Gastrocnemius medialis (tissue), 4 donors: ENCODE results near the gene PRICKLE2. TPM values are rescaled to one million over a fixed set of nuclear protein-coding genes. Genes with fewer than 3 reads are reported as not detected.
"Not testable (repeated sequence)": the region's sequence is repeated elsewhere in the genome, so short reads cannot be mapped to it uniquely, and the experiment has no call there.

Experiments used
- ATAC-seq, 2 donors: fragments of 150-250 bp; one replicate each; pipeline ENCODE4 v1.9.1; 2016
- DNase-seq, 2 donors: peaks; one replicate each; pipeline ENCODE4 v3.0.0-alpha.2; 2019
- H3K27ac ChIP-seq, 4 donors: fragments of 200-600 bp; sonication (generic); 1 replicate in 1 of 4; 2 replicates in 3 of 4; pipeline ENCODE4 v1.5.1; 2016 to 2018; ENCODE audit warnings: mild to moderate bottlenecking in 2 of 4, moderate library complexity in 1 of 4
- H3K27me3 ChIP-seq, 3 donors: fragments of 200-600 bp; sonication (generic) in 2 of 3; 1 replicate in 1 of 3; 2 replicates in 2 of 3; pipeline versions ENCODE4 v1.5.1 to v1.6.0; 2016 to 2019; ENCODE audit warnings: mild to moderate bottlenecking in 1 of 3, moderate library complexity in 1 of 3
- H3K36me3 ChIP-seq, 2 donors: fragments of 200-600 bp; sonication (generic) in 1 of 2; one replicate each; pipeline ENCODE4 v1.5.1; 2017 to 2018
- H3K4me1 ChIP-seq, 2 donors: fragments of 200-600 bp; sonication (generic) in 1 of 2; one replicate each; pipeline ENCODE4 v1.5.1; 2016 to 2017; ENCODE audit warnings: mild to moderate bottlenecking in 2 of 2
- H3K4me3 ChIP-seq, 4 donors: fragments of 200-600 bp; sonication (generic) in 3 of 4; 1 replicate in 1 of 4; 2 replicates in 3 of 4; pipeline ENCODE4 v1.5.1; 2016 to 2019; ENCODE audit warnings: mild to moderate bottlenecking in 2 of 4
- H3K9me3 ChIP-seq, 3 donors: fragments of 200-600 bp; sonication (generic) in 2 of 3; 1 replicate in 1 of 3; 2 replicates in 2 of 3; pipeline ENCODE4 v1.5.1; 2016 to 2019
- POLR2A ChIP-seq, 2 donors: fragments of 450-650 bp; IDR thresholded peaks; one replicate each; pipeline ENCODE4 v1.6.1; 2017; ENCODE audit warnings: antibody characterized with exemption in 2 of 2, mild to moderate bottlenecking in 2 of 2, moderate library complexity in 2 of 2
- in situ Hi-C, 4 donors: fragments of 200-750 bp; cut with MboI; loops; one replicate each; pipeline versions ENCODE4 v1.15.0 to v1.8.0; 2017; ENCODE audit warnings: low sequenced_read_pairs in 4 of 4
- intact Hi-C: fragments of 100-400 bp; cut with DNase I; formaldehyde crosslinking; loops from one replicate; pipeline ENCODE4 v1.15.1; 2023; ENCODE audit warnings: low total_unique reads
- total RNA-seq, 4 donors: library from RNA; depleted of rRNA; stranded (reverse); fragments of >200 nt; gene quantifications; one replicate each; pipeline versions ENCODE4 v1.1.0 to v1.2.3, GENCODE V29; 2016
- TF ChIP-seq, protein P1 (sequence below), 5 experiments: fragments of 450-650 bp in 3 of 5; fragments of 200-600 bp in 2 of 5; sonication (generic) in 2 of 5; IDR thresholded peaks in 4 of 5; conservative IDR thresholded peaks in 1 of 5; 1 replicate in 4 of 5; 2 replicates in 1 of 5; pipeline ENCODE4 v1.5.1; 2016 to 2019; ENCODE audit warnings: antibody characterized with exemption in 5 of 5, mild to moderate bottlenecking in 3 of 5, moderate library complexity in 3 of 5

PRICKLE2 gene
- total RNA-seq, 4 donors from 2014 or later: 3.6 to 6.7 (median 4.6) TPM

DNA sequence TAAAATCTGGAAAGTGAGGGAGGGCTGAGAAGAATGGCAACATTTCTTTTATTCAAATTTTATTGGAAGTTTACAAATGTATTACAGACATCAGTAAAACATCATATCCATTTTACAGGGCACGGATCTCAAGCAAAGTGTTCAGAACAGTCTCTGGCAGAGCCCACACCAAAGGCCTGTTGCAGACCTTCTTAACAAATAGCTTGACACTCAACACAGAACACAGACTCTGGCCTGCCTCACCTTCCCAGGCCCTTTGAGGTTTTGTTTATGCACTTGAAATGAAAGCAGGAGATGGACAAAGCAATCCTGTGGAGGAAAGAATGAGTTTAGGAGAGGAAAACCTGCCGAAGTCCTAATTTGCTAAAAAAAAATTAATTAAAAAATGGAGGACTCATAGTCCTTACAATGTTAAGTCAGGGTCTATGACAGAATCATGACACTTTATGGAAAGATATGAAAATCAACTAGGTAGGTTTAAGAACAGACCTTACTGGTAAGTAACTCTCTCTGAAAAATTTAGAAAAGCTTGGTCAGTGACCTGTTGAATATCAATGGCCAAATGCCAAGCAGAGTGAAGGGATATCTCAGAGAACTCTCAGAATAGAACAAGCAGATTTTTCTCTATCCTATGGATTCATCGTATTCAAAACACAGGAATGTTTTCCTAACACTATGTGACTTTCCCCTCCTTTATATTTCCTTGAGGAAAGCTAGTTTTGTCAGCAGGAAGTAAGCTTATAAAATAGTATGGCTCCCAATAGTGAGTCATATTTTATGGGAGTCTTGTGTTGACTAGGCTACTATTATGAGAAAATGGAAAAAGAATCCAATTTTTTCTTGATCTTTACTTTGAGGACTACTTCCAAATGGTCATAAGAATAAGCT, 131.2 kb downstream of the PRICKLE2 start:
- no peak for ATAC-seq
- in situ Hi-C loops: no loop called here

DNA sequence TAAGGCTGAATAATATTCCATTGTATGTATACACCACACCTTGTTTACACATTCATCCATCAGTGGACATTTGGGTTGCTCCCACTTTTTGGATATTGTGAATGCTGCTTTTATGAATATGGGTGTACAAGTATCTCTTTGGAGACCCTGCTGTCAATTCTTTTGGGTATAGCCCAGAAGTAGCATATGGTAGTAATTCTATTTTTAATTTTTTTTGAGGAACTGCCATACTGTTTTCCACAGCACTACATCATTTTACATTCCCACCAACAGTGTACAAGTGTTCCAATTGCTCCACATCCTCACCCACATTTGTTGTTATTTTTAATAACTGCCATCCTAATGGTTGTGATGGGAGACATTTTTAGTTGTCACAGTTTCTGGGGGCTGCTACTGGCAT, 132.1 kb downstream of the PRICKLE2 start:
- Histone ChIP-seq H3K4me1 (no peaks in the 10 kb centered on the region), H3K27me3 (no peaks in the 10 kb centered on the region), H3K9me3 (no peaks in the 10 kb centered on the region), H3K27ac (no peak overlapping the region), H3K4me3 (no peak overlapping the region), H3K36me3 (no peaks in the 10 kb centered on the region)
- TF ChIP-seq POLR2A (IDR thresholded peaks at IDR 0.05): no peak
- TF ChIP-seq, protein P1, sequence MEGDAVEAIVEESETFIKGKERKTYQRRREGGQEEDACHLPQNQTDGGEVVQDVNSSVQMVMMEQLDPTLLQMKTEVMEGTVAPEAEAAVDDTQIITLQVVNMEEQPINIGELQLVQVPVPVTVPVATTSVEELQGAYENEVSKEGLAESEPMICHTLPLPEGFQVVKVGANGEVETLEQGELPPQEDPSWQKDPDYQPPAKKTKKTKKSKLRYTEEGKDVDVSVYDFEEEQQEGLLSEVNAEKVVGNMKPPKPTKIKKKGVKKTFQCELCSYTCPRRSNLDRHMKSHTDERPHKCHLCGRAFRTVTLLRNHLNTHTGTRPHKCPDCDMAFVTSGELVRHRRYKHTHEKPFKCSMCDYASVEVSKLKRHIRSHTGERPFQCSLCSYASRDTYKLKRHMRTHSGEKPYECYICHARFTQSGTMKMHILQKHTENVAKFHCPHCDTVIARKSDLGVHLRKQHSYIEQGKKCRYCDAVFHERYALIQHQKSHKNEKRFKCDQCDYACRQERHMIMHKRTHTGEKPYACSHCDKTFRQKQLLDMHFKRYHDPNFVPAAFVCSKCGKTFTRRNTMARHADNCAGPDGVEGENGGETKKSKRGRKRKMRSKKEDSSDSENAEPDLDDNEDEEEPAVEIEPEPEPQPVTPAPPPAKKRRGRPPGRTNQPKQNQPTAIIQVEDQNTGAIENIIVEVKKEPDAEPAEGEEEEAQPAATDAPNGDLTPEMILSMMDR (IDR thresholded peaks at IDR 0.05 in 4 of 5, conservative IDR thresholded peaks at IDR 0.05 in 1 of 5): no peak
- intact Hi-C loops (no loop called here), in situ Hi-C loops (no loop called here)
- no peak for DNase-seq
- ATAC-seq: no peak

More for the DNA sequence above, 131.2 kb downstream of the PRICKLE2 start:
- Histone ChIP-seq H3K4me3 (no peak overlapping the region), H3K27me3 (no peaks in the 10 kb centered on the region), H3K9me3 (no peaks in the 10 kb centered on the region), H3K27ac (no peak overlapping the region), H3K4me1 (no peaks in the 10 kb centered on the region), H3K36me3 (no peaks in the 10 kb centered on the region)
- intact Hi-C loops: no loop called here
- no peak for DNase-seq
- TF ChIP-seq, protein P1 (IDR thresholded peaks at IDR 0.05 in 4 of 5, conservative IDR thresholded peaks at IDR 0.05 in 1 of 5): no peak
- no peak for TF ChIP-seq POLR2A (IDR thresholded peaks at IDR 0.05)

DNA sequence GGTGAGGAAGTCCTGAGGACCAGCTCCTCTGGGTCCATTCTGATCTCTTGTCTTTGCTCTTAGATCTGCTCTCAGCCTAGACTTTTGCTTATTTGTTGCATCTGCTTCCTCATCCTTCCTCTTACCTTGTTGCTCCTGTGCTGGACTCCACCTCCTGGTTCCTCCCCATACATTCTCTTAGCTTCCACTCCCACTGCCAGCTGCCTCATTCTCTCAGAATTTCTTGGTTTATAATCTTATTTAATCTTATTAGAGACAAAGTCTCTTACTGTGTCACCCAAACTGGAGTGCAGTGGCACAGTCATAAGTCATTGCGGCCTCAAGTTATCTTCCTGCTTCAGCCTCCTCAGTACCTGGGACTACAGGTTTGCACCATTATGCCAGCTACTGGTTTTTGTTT, 133.8 kb downstream of the PRICKLE2 start:
- DNase-seq (no peak), ATAC-seq (no peak)
- in situ Hi-C loops: no loop called here
- Histone ChIP-seq H3K36me3 (no peaks in the 10 kb centered on the region), H3K4me1 (no peaks in the 10 kb centered on the region), H3K27ac (no peak overlapping the region), H3K27me3 (no peaks in the 10 kb centered on the region), H3K9me3 (no peaks in the 10 kb centered on the region), H3K4me3 (no peak overlapping the region)
- TF ChIP-seq, protein P1 (IDR thresholded peaks at IDR 0.05 in 4 of 5, conservative IDR thresholded peaks at IDR 0.05 in 1 of 5): no peak
- no peak for TF ChIP-seq POLR2A (IDR thresholded peaks at IDR 0.05)
- intact Hi-C loops: no loop called here

DNA sequence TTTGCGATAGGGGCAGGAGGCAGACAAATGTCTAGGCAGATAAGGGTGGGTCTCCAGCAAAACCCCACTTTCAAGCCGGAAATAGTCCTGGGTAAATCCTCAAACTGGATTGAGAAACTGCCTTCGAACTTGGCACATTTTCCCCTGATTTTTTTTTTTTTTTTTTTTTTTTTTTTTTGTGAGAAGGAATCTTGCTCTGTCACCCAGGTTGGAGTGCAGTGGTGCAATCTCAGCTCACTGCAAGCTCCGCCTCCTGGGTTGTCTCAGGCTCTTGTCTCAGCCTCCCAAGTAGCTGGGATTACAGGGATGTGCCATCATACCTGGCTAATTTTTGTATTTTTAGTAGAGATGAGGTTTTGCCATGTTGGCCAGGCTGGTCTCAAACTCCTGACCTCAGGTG, 135.9 kb downstream of the PRICKLE2 start:
- H3K27me3 ChIP-seq, H3K4me3 ChIP-seq, H3K27ac ChIP-seq, H3K9me3 ChIP-seq, H3K4me1 ChIP-seq, intact Hi-C loops, in situ Hi-C loops, H3K36me3 ChIP-seq: not testable (repeated sequence)
- DNase-seq (peak in 1 of 2 donors; percentile 19), ATAC-seq (peak in 1 of 2 donors; percentile 30)

DNA sequence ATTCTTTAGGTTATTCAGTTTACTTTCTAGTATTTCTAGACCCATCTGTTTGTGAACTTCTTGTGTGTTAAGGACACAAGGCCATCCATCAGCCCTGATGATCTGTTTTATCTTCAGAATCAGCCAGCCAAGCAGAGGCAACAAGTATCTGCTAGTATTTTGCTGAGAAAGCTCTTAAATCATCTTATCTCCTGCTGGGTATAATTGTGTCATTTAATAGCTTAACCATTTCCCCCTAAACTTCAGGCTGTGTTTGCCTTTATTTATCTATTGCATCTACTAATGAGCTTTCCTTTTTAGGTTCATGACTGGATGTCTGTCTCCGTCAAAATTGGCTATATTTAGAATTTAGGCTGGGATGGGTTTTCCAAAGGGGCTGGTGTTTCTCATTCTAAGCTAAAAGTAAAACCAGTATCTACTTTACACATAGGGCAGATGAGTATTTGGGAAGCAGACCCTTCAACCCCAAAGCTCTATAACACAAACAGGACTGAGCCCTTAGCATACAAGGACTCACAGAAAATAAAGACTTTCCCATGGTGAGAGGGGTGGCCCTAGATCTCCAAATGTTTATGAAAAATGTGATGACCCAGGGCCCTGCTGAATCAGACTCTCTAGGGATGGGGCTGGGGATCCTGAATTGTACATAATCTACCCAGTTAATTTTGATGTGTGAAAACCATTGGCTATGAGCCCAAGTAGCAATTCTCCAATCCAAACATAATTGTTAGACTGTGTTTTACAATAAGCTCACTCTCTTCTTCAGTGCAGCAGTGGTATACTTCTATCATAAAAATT, 136.7 kb downstream of the PRICKLE2 start:
- no peak for DNase-seq
- ATAC-seq: no peak
- Histone ChIP-seq H3K9me3 (no peaks in the 10 kb centered on the region), H3K4me1 (no peaks in the 10 kb centered on the region), H3K36me3 (no peaks in the 10 kb centered on the region), H3K27ac (no peak overlapping the region), H3K27me3 (no peaks in the 10 kb centered on the region), H3K4me3 (no peak overlapping the region)
- in situ Hi-C loops (no loop called here), intact Hi-C loops (no loop called here)
- TF ChIP-seq POLR2A (IDR thresholded peaks at IDR 0.05): no peak
- TF ChIP-seq, protein P1 (IDR thresholded peaks at IDR 0.05 in 4 of 5, conservative IDR thresholded peaks at IDR 0.05 in 1 of 5): no peak
